GM19395 (cell line): ENCODE measurements around the gene PROB1.
"Not testable (repeated sequence)": the region's sequence is repeated elsewhere in the genome, so short reads cannot be mapped to it uniquely, and the experiment has no call there.

Experiments
- ATAC-seq: cut with Tn5 transposase; IDR thresholded peaks from one replicate; pipeline ENCODE4 v1.9.1; 2021; ENCODE audit warnings: mild to moderate bottlenecking, moderate library complexity; ENCODE audit not compliant: unreplicated experiment

Gene PROB1

DNA sequence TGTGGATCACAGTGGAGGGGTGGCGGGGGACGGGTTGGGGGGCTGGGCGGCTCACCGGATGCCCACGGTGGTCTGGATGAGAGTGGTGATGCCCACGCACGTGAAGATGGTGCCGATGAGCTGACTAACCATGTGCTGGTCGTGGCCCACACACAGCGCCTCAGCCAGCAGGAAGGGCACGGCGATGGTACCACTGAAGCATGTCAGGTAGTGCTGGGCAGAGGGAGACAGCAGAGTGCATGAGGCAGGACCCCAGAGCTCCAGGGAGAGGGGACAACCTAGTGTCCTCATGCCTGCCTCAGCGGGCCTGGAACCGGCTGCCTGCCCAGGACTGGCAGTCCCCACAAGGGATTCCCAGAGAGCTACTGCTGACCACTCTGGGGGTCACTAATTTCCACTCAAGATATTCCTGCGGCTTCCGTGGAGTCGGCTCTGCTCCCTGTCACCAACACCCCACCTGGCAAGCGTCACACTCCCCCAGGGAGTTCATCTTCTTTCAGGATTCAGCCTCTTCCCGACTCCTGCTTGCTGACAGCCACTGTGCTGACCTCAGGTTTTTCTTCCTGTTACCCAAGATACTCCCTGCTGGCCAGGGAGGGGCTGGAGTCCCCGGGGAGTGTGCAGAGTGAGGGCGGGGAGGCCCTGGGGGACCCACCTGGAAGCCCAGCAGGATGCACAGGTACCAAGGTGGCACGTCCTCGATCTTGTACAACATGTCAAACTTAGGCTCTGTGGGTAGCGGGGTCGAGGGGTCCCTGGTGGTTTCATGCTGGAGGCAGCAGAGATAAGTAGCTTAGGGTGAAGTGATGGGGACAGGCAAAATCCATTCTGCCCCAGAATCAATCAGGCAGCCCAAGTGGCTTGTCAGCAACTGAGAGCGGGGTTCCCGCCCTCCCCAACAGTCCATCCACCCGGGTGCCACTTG is 12.8 kb downstream of the PROB1 start:
- ATAC-seq = no peak

DNA sequence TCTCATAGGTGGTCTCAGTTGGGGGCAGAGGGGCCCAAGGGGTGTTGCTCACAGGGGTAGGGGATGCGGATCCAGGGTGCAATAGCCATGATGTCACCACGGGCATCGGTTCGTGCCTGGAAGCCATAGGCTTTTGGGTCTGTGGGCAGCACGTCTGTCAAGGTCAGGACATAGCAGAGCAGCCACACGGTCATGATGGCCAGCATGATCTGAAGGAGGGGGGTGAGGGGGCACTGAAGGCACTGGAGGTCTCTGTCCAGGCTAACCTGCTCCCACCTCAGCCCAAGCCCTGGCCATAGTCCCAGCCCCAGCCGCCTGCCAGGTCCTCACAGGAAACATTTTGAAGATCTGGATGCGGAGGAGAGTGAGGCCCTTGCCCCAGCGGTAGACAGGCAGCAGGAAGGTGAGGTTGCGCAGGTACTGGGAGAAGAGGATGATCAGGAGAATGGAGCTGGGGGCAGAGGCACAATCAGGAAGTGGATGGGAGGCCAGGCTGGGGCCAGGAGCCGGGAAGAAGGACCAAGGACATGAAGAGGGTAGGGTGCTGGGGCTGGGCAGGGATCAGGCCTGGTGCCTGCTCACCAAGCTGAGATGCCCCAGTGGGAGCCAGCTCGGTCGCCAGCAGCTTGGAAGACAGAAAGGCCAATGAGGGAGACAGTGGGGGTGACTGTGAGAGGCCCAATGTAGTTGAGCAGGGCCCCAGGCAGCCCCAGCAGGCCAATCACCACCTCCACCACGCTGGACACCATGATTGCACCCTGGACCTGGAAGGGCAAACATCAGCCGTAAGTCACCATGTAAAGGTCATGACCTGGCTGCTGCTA is 15.1 kb downstream of the PROB1 start:
- ATAC-seq = no peak

DNA sequence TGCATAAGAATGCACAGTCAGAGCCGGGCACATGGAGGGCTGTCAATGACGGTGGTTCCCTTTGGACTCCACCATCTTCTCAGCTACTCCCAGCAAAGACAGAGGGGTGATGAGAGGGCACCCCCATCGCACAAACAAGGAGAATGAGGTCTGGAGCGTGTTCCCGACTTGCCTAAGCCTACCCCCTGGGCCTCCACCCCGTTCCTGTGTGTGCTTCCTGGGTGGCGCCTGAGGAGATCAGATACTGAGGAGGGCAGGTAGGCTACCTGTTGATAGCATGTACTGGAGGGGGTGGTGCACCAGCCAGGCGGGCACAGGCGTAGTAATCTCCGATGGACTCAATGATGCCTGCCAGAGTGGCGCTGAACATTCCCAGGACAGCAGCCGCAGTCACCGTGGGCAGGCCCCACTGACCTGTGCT is 16.0 kb downstream of the PROB1 start:
- no peak for ATAC-seq

DNA sequence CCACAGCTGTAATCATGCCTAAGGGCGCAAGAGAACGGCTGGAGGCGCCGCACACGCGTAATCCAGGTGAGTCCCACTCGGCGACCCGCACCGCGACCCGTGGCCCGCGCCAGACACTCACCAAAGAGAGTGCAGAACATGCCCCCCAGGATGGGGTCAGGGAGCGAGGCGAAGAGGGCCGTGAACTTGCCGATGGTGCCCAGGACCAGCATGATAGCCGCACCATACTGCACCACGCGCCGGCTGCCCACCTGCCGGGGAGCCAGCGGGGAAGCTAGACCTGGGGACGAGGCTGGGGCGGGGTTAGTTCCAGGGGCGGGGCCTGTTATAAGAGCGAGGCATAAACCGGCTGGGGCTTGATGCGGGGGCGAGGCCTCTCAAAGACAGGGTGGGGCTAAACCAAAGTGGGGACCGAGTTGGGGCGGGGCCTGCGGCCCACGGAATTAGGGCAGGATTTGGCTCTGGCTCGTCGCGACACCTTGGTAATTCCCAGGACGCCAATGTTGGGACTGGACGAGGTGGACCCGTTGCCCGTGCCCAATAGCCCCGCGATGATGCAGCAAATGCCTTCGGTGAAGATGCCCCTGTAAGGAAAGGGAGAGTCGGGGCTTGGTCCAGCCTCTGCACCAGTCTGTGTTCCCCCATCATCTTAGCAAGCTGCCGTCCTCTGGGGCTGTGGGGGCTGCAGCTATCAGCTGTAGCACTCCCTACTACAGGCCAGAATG is 16.6 kb downstream of the PROB1 start:
- no peak for ATAC-seq

DNA sequence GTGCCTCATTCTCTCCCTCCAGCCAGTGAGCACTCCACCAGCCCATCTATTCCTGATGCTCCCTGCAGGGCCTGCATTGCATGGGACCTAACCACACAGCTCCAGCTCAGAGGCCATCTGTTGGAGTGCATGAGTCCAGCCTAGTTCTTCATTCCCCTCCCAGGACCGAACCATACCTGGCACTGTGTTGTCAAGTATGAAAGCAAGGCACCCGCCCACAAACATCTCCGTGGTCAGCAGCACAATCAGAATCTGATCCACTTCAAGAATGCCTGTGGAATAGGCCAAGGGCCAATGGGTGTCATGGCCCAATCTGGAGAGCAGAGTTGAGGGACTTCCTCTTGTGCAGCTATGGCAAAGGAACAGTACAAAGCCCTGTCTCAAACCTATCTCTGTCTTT is 17.7 kb downstream of the PROB1 start:
- ATAC-seq = no peak

DNA sequence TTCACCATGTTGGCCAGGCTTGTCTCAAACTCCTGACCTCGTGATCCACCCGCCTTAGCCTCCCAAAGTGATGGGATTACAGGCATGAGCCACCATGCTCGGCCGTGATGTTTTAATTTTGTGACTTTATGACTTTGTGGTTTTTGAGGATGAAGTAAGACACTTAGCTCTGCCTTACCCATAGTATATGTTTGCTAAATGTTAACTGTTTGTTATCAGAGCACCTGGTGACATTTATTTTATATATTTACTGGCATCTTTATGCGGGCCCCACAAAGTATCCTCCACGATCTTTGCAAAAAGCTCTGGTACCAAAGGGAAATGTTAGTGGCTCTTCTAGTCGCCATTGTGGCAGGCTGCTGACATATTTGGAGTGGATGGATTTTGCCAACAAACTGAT is 18.5 kb downstream of the PROB1 start:
- no peak for ATAC-seq

DNA sequence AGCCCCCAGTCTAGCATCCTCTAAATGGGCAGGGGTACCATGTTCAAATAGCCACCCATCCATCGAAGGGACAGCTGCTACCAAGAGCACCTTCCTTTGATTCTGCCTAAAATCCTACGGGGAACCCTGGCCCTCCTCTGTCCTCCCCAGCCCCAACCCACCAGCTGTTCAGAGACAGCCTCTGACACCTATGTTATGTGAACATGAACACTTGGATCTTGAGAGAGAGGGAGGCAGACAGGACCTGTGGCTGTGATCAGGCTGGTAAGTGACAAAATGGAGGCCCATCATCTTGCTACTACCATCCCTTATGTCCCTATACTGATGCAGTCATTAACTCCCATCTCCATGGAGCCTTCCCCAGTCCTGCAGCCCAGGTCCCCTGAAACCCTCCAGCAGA is 20.0 kb downstream of the PROB1 start:
- ATAC-seq = no peak

DNA sequence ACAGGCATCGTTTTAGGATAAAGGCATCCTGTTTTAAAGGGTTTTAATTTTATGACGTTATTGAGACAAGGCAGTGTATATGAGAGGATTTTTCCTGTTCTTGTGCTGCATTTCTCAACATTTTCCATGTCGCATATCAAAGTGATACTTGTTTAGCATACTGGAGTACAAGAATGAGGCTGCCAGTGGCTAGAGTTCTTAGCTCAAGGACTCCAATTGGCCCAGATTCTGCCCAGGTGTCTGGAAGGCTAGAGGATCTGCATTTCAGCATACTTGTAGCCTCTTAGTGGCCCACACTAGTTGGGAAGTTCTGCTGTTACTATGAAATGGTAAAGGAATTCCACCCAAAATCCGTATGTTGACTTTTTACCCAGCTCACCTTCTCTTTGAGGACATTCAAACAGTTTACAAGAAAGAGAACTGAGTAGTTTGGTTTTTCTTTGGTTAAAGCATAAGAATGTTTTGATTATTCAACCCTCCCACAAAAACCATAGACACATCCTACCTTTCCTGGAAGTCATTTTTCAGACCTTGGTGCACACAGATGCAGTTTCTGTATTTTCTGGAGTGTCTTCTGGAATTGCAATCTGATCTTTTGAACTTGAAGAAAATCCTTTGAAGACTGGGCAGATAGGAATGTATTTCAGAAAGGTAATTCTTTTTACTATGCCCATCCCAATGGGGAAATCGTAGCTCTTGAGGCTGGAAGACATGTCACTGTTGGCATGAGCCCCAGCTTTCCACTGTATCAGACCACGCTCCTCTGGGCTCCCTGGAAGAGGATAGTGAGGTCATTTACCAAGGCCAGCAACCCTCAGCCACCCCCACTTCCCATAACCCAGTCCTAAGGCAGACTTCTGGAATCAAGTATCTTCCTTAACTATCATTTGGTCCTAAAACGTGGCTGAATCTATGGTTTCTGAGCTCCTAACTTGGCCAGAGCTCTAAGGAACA is 23.1 kb downstream of the PROB1 start:
- ATAC-seq = no peak

DNA sequence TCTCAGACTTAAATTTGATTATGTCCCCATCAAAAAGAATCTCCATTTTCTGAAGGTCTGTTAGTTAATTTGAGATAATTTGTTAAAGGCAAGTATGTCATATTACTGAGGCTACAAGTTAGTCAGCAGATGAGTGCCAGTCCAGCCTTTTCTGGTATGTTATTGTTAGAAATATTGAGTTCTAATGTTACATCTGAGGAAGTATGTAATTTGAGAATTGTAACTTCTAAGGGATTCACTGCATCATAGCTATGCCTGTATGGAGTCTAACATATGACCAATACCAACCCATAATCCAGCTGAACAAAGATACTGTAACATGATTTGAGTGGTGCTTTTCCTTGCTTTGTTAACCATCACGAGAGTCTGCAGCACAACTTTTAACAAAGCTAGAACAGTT is 25.7 kb downstream of the PROB1 start:
- no peak for ATAC-seq

DNA sequence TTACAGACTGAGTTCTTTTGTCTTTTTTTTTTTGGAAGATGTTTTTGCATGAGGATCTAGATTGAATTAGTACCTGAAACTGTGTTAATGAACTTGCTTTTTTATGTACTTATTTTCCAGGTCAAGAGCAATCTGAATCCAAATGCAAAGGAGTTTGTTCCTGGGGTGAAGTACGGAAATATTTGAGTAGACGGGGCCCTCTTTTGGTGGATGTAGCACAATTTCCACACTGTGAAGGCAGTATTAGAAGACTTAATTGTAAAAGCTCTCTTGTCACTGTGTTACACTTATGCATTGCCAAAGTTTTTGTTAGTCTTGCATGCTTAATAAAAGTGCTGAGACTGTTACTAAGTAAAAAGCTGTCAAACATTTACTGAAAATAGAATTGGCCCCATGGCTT is 26.3 kb downstream of the PROB1 start:
- ATAC-seq = no peak

DNA sequence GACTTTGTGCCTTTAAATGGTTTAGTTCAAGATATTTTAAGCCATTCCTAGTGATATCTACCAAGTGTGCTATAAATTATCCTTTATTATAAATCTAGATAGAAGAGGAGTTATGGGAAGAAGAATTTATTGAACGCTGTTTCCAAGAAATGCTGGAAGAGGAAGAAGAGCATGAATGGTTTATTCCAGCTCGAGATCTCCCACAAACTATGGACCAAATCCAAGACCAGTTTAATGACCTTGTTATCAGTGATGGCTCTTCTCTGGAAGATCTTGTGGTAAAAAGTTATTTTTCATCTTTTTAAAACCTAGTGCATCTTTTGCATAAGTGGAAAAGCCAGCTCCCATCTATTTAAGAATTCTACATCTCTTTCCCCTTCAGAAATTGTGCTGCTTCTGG is 30.4 kb downstream of the PROB1 start:
- ATAC-seq = no peak

DNA sequence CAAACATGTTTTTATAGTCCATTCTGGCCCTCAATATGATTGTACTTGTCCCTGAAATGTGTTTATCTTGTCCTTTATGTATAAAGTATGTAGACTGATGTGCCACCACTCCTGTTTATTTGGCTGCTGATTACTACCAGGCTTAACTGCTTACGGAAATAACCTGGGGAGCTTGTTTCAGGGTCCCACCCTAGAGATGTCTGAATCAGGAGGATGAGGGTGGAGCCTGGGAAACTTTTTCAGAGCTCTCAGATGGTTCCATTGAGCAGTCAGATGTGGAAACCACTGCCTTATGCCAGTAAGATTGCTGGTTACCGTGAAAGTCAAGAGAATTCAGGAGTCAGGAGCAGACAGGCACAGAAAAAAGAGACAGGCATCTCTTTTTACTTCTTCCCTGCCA is 31.0 kb downstream of the PROB1 start:
- no peak for ATAC-seq

DNA sequence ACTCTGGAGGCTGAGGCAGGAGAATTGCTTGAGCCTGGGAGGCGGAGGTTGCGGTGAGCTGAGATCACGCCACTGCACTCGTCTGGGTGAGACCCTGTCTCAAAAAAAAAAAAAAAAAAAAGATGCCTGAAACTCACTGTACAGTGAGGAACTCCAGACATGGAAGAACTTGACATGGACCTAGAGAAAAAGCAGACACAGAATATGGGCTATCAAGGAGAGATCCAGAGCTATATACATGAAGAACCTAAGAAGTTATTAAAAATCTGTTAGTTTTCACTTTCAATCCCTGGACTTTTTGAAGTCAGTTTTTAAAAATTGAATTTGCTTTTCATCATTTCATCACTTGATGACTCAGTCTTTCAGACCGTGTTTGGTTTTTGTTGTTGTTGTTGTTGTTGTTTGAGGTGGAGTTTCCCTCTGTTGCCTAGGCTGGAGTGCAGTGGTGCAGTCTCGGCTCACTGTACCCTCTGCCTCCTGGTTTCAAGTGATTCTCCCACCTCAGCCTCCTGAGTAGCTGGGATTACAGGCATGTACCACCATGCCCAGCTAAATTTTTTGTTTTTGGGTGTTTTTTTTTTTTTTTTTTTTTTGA is 33.0 kb downstream of the PROB1 start:
- no peak for ATAC-seq

DNA sequence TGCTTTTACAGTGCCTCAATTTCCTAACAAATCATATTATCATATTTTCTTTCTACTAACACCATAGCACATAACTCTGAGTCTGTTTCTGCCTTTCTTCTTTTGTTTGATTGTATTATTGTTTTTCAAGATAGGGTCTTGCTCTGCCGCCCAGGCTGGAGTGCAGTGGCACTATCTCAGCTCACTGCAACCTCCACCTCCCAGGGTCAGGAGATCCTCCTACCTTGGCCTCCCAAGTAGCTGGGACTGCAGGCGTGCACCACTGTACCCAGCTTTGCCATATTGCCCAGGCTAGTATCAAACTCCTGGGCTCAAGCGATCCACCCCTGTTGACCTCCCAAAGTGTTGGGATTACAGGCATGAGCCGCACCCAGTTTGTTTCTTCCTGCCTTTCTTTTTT is 34.5 kb downstream of the PROB1 start:
- no peak for ATAC-seq

DNA sequence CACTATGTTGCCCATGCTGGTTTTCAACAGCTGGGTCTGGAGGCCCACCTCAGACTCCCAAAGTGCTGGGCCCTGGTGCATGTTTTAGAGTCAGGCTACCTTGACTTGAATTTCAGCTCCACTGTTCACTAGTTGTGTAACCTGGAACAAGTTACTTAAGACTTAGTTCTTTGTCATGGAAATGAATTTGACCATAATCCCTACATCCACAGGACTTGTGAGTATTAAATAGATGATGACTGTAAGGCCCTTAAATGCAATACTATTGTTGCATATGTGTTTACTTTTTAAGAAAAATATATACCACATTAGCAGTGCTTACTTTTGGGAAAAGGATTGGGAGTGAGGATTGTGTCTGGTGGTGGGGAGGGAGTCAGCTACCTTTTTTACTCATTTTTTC is 36.8 kb downstream of the PROB1 start:
- ATAC-seq = no peak

DNA sequence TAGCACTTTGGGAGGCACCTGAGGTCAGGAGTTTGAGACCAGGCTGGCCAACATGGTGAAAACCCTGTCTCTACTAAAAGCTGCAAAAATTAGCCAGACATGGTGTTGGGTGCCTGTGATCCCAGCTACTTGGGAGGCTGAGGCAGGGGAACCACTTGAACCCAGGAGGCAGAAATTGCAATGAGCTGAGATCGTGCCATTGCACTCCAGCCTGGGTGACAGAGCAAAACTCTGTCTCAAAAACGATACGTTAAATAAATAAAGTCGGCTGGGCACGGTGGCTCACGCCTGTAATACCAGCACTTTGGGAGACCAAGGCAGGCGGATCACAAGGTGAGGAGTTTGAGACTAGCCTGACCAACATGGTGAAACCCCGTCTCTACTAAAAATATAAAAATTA is 39.0 kb downstream of the PROB1 start:
- ATAC-seq = not testable (repeated sequence)

DNA sequence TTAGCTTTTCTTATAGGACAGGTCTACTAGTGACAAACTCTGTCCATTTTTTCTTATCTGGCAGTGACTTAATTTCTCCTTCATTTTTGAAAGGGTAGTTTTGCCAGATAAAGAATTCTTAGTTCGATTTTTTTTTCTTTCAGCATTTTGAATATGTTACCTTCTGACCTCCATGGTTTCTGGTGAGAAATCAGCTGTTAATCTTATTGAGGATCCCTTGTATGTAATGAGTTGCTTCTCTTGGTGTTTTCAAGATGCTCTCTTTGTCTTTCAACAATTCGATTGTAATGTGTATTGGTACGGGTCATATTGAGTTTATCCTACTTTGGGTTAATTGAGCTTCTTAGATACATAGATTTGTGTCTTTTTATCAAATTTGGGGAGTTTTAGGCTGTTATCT is 40.7 kb downstream of the PROB1 start:
- no peak for ATAC-seq

DNA sequence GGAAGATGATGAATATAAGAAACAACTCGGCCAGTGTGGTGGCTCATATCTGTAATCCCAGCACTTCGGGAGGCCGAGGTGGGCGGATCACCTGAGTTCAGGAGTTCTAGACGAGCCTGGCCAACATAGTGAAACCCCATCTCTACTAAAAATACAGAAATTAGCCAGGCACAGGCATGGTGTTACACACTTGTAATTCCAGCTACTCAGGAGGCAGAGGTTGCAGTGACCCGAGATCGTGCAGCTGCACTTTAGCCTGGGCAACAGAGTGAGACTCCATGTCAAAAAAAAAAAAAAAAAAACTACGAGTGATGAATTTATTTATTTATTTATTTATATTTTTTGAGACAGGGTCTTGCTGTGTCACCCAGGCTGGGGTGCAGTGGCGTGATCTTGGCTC is 47.0 kb downstream of the PROB1 start:
- ATAC-seq = not testable (repeated sequence)

DNA sequence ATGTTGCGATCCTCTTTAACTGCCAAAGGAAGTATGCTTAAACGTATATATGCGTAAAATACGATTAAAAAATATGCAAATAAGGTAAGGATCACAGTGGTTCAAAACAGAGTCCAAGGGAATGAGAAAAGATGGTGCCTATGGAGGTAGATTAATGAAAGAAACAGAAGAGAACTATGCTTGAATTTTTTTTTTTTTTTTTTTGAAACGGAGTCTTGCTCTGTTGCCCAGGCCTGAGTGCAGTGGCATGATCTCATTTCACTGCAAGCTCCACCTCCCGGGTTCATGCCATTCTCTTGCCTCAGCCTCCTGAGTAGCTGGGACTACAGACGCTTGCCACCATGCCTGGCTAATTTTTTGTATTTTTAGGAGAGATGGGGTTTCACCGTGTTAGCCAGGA is 49.5 kb downstream of the PROB1 start:
- not testable (repeated sequence) for ATAC-seq

DNA sequence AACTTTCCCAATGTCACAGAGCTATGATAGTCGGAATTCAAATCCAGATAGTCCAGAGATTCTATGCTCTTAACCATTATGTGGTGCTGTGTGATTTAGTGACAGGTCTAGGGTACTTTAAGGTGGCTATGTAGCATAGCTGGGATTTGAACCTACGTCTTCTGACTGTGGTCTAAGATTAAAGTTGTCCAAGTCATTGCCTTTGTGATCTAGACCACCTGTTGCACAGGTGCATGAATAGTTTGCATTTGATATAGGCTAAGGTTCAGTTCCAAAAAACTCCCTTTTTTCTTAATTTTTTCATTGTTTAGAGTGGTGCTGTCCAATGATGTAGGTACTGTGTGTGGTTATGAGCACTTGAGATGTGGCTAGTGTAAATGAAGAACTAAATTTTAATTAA is 50.7 kb downstream of the PROB1 start:
- no peak for ATAC-seq
